NCI-H524 (cell line): Measurements from ENCODE around the gene CXCR1.
"Not testable (repeated sequence)": the region's sequence is repeated elsewhere in the genome, so short reads cannot be mapped to it uniquely, and the experiment has no call there.

Experiments used
- DNase-seq, 2 experiments: peaks; one replicate each; lab custom pipeline; 2025; lab: John Stamatoyannopoulos, UW

The CXCR1 gene

GRCh38 chr2:218161644-218162043 lies 5.1 kb downstream of the CXCR1 start:
- no peak for DNase-seq

- DNase-seq, result no peak
These were observed 10.7 kb downstream of the CXCR1 start for GRCh38 chr2:218155953-218156479.

- DNase-seq, result no peak
These were observed 14.0 kb downstream of the CXCR1 start for GRCh38 chr2:218152777-218153176.

- DNase-seq, result no peak
These were observed 14.6 kb downstream of the CXCR1 start for GRCh38 chr2:218152172-218152571.

DNA sequence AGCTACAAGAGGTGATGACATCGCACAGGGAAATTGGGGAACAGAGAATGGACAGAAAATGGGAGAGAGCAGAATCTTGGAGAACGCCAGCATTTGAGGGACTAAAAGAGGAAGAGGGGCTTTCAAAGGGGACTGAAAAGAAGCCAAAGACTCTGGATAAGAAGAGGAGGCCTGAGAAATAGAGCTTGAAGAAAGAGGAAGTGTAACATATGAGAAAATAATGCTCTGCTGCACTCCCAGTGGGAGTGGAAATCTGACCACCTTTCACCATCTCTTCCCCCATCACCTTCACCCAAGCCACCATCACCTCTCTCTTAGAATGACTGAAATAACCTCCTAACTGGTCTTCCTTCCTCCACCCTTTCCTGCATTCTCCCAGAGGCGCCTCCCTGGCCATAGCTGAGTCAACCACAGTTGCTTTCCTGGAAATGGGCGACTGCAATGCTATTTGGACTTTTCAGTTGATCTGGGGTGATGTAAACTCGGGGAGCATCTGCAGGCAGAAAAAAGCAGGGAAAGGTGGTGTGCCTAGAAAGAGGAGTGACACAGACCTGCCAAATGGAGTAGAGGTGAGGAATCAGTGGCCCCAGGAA lies 16.8 kb downstream of the CXCR1 start:
- no peak for DNase-seq

DNA sequence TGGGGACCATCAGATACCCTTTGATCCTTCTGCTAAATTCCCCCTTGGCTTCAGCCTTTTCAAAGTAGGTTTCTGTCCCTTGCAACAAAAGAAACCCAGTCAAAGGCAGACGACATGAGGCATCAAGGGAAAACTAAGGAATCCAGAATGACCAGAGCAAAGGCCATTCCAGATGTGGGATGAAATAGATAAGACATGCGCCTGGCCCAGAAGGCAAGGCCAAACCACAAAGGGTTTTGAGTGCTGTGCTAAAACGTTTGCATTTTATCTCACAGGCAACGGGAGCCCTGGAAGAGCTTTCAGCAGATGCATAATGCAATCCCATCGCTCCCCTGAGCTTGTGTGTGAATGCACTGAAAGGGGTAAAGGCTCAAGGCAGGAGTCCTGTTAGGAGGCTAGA lies 17.7 kb downstream of the CXCR1 start:
- DNase-seq, result no peak

GRCh38 chr2:218146056-218146455 lies 20.7 kb downstream of the CXCR1 start:
- no peak for DNase-seq

DNA sequence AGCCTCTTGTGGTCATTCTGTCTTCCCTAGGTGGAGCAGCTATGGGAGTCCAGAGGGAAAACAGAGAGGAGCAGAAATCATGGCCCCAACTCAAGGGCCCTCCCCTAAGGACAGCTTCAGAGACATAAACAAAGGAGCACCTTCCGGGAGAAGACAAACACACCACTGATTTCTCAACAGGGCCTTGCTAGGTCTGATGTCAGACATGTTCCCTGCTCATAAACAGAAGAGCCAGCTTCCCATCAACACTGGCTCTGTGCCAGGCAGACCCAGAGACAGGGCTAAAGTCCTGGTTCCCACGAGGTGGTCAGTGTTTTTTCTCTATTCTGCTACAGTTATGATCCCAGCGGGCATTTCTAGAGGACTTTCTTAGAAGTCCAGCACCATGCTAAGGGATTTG lies 21.6 kb downstream of the CXCR1 start:
- no peak for DNase-seq

DNA sequence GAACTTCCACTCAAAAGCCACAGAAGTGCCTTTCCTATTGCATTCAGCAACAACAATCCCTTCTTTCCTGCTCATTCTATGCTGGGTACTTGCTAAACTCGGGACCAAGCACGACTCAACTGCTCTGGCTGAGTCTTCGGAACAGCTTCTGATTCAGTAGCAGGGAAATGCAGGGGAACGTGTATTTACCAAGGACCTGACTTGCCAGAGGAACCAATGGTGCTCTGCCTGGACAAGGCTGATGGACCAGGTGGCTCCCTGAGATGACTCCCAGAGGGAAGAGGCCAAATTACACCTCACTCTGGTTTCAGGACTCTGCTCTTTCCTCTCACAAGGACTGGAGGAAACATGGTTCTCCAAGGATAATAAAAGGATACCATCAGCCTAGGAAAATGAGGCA lies 28.7 kb downstream of the CXCR1 start:
- no peak for DNase-seq

- DNase-seq, result no peak
These were observed 29.2 kb downstream of the CXCR1 start for GRCh38 chr2:218137514-218137913.

GRCh38 chr2:218130822-218131221 lies 35.9 kb downstream of the CXCR1 start:
- DNase-seq, result no peak

DNA sequence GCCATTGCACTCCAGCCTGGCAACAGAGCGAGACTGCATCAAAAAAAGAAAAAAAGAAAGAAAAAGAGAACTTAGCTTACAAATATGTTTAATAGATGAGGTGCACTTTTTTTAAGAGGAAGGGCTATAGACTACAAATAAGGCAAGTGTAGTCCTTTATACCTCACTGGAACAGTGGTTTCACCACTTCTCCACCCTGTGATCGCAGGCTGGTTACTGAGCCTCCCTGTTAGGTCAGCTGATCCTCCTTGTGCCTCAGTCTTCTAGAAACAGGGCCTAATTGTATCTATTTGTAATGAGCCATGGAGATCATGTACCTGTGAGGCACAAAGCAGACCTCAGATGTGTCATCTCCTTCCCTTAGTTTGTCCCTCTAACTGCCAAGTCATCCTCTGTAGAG lies 36.4 kb downstream of the CXCR1 start:
- no peak for DNase-seq

DNA sequence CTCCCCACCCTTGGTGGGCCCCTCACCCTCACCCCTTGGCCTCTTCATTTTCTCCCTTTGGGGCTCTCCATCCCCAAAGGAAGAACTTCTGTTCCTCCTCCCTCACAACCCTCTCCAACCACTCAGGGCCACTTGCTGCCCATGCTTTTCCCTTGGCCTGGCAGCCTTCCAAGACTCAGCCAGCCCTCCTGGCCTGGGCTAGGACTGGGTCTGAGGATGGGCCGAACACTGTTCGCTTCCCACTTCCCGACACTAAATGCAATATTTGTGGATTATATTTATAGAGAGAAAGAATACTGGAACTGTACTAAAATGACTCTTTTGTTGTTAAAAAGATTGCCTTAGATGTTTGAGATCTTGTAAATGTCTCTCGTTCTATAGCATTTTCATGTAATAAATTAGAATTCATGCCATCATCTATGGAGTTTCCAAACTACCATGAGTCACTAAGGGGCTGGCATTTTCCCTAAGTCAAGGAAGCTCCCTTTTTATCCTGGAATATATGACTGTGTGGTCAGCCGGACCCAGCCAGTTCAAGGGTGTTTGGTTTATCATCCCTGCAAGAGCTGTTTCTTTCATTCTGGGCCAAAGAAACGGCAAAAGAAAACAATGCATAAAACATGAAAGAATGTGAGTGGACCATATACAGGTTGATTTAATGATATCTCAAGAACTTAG lies 37.2 kb downstream of the CXCR1 start:
- DNase-seq, result no peak

DNA sequence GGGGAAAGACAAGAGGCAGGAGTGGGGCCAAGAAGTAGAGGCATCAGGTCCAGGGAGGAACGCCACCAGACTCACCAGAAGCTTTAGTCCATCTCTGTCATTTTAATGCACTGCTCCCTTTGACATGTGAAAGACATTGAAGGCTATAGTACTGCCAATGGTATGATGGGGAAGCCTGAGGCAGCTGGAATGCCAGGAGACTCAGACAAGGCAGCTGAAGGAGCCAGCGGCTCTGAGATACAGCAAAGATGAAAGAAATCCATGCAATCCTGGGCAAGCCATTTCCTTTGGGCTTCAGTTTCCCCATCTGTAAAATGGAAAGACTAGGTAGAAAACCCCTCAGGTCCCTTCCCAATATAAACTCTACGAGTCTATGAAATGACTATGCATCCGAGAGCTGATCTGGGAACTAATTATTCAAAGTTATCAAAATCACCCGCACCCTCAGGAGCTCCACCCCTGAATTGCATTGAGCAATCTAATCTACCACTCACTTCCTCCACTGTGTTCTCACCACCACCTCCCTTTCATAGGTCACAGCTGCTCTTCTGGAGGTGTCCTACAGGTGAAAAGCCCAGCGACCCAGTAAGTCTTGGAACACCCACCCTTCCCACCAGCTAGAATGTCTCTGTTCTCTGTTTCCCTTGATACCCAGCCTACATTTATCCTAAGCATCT lies 37.8 kb downstream of the CXCR1 start:
- DNase-seq, result no peak

DNA sequence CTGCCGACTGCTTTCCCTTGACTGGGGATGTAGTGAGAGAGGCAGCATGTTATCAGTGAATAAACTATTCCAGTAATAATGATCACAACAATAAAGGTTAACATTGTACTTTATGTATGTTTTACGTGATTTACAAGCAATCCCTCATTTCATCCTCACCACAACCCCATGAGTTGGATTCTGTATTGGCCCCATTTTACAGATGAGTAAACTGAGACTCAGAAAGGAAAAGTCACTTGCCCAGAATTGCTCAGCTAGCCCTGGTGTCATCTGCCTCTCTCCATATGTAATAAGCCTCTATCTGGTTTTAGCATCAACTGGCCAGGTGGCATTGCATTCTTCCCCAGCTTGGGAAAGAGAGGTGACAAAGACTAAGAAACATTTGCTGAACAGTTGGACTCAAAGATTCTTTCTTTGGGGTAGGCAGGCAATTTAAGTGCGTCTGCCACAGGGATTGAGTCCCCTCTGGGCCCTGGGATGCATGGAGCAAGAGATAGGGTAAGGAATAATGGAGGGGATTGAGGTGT lies 38.8 kb downstream of the CXCR1 start:
- DNase-seq, result no peak

DNA sequence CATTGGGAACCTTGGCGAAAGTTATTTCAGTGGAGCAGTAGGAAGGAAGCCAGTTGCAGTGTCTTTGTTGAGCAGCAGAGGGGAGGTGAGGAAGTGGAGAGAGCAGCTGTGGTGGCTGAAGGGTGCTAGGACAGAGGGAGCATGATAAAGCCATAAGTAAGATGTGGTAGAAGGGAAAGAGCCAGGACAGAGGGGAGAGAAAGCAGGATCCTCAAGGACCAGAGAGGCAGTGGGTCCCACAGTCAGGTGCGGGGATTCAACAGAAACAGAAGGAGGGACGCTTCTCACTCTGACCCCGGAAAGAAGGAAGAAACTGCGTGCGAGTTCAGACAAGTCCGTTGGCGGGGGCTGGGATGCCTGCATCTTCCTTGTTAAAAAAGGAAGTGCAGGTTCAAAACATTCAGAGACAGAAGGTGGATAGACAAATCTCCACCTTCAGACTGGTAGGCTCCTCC lies 41.1 kb downstream of the CXCR1 start, which contains the start of gene CXCR2:
TSS of gene CXCR2 (plus strand) at position 403 of the 455 bp plus-strand sequence. CDS start 8,774 bp downstream, outside the sequence.
- no peak for DNase-seq

GRCh38 chr2:218125095-218125494 lies 41.7 kb downstream of the CXCR1 start:
- DNase-seq, result no peak

- no peak for DNase-seq
These were observed 42.8 kb downstream of the CXCR1 start for GRCh38 chr2:218123986-218124385.

DNA sequence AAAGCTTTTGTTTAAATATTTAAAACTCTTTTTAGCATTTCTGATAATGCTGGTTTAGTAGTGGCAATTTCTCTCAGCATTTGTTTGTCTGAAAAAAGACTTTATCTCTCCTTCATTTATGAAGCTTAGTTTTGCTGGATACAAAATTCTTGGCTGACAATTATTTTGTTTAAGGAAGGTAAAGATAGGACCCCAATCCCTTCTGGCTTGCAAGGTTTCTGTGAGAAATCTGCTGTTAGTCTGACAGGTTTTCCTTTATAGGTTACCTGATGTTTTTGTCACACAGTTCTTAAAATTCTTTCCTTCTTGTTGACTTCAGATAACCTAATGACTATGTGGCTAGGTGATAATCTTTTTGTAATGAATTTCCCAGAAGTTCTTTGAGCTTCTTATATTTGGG lies 44.5 kb downstream of the CXCR1 start:
- DNase-seq, result not testable (repeated sequence)

DNA sequence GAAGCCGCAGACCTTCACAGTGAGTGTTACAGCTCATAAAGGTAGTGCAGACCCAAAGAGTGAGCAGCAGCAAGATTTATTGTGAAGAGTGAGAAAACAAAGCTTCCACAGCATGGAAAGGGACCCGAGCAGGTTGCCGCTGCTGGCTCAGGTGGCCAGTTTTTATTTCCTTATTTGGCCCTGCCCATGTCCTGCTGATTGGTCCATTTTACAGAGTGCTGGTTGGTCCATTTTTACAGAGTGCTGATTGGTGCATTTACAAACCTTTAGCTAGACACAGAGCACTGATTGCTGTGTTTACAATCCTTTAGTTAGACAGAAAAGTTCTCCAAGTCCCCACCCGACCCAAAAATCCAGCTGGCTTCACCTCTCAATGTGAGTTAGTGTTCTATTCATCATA lies 45.0 kb downstream of the CXCR1 start:
- DNase-seq, result not testable (repeated sequence)
